Ectodermal cell (in vitro differentiated cells): Measurements from ENCODE around the gene PAK5.
A peak's percentile ranks its signal among the peaks of the same experiment; 100 is the strongest.

Experiments
- H3K27ac ChIP-seq: 2 replicates; pipeline ENCODE4 v1.7.0; 2013; ENCODE audit warnings: mild to moderate bottlenecking, low read depth, low read length; ENCODE audit not compliant: insufficient read depth, poor library complexity, severe bottlenecking
- H3K27me3 ChIP-seq: 2 replicates; pipeline ENCODE4 v1.7.0; 2013; ENCODE audit warnings: mild to moderate bottlenecking, low read length; ENCODE audit not compliant: insufficient read depth, control insufficient read depth, poor library complexity, severe bottlenecking
- H3K36me3 ChIP-seq: one replicate; pipeline ENCODE4 v1.7.0; 2013; ENCODE audit warnings: low read length; ENCODE audit not compliant: control insufficient read depth, insufficient read depth
- H3K4me1 ChIP-seq: one replicate; pipeline ENCODE4 v1.7.0; 2013; ENCODE audit warnings: low read length; ENCODE audit not compliant: control insufficient read depth, insufficient read depth
- H3K4me3 ChIP-seq: 2 replicates; pipeline ENCODE4 v1.7.0; 2013; ENCODE audit warnings: low read depth, low read length, control low read depth; ENCODE audit not compliant: insufficient read depth
- H3K9me3 ChIP-seq: 2 replicates; pipeline ENCODE4 v1.7.0; 2013; ENCODE audit warnings: mild to moderate bottlenecking, low read length, moderate library complexity; ENCODE audit not compliant: control insufficient read depth
- WGBS, 2 experiments: methylation state at CpG; one replicate each; pipeline ENCODE4 v1.1.7; 2013; ENCODE audit warnings: missing lambda C conversion rate in 2 of 2; 5-methylcytosine and 5-hydroxymethylcytosine counted together

PAK5 gene

DNA sequence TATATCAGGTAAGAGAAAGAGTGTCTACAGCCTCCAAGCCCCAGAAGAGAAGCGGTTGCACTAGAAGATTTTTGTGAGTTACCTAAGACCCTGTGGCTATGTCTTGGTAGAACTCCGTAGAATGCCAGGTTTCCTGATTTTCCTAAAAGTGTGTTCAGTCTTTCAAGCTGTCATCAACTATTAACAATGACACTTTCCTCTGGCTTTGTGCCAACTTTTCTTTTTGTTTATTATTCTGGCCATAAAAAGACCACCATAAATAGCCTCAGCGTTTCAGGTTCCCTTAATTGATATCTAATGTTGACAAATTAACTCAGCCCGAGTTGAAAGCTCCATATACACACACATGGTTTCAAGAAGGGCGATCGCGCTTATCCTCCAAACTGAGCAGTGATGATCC, 1.2 kb downstream of the PAK5 start:
- H3K27me3 ChIP-seq, result peaks cover 22% of the 10 kb centered on the region
- H3K9me3 ChIP-seq, result no peaks in the 10 kb centered on the region
- H3K4me1 ChIP-seq, result peaks cover 11% of the 10 kb centered on the region
- WGBS, 2 experiments, result 79 to 82% methylated on average over 7 of the region's 7 CpGs
- H3K36me3 ChIP-seq, result no peaks in the 10 kb centered on the region
- peak overlapping the region; percentile 48 for H3K4me3 ChIP-seq
- H3K27ac ChIP-seq, result no peak overlapping the region

DNA sequence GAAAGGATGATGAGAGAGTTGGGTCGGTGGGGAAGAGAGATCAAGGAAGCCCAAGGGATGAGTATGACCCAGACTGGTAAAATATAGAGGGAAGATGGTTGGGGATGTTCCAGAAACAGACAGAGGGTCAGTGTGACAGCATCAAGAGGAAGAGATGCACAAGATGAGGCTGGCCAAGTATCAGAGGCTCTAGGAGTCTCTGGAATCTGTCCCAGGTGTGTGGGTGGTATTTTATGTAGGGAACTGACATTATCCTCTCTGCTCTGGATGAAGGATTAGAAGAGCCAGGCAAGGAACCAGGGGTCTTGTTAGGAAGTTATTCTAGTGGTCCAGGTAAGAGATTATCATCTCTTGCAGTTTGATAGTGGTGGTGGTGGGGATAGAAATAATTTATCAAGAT, 3.6 kb downstream of the PAK5 start:
- Histone ChIP-seq H3K27ac (no peak overlapping the region), H3K36me3 (no peaks in the 10 kb centered on the region), H3K4me1 (peaks cover 11% of the 10 kb centered on the region), H3K4me3 (no peak overlapping the region), H3K27me3 (peaks cover 22% of the 10 kb centered on the region), H3K9me3 (no peaks in the 10 kb centered on the region)
- 81 to 84% methylated on average over 1 of the region's 1 CpG for WGBS, 2 experiments

- peaks cover under 1% of the 10 kb centered on the region for H3K27me3 ChIP-seq
- 94 to 98% methylated on average over 2 to 5 of the region's 5 CpGs for WGBS, 2 experiments
- H3K27ac ChIP-seq, result no peak overlapping the region
- no peak overlapping the region for H3K4me3 ChIP-seq
- no peaks in the 10 kb centered on the region for H3K36me3 ChIP-seq
- no peaks in the 10 kb centered on the region for H3K4me1 ChIP-seq
- no peaks in the 10 kb centered on the region for H3K9me3 ChIP-seq
These were observed 7.8 kb downstream of the PAK5 start for GRCh38 chr20:9831032-9831431.

DNA sequence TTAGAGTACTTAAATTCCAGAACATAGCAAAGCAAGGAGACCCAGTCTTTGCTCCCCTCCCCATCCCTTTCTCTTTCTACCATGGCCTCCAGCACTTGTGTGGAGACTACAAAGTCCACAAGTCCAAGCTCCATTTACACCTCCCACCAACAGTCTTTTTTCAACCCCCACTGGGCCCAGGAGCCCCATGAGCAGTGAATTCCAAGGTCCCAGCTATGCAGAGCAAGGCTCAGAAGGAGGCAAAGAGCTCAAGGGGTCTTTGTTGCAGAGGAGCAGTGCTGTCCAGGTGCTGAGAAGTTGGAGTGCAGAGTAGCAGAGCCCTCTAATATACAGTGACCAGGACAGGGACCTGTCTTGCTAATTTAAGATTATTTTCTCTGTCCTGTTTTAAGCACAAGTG, 9.0 kb downstream of the PAK5 start:
- H3K9me3 ChIP-seq, result no peaks in the 10 kb centered on the region
- no peaks in the 10 kb centered on the region for H3K4me1 ChIP-seq
- H3K27ac ChIP-seq, result no peak overlapping the region
- H3K4me3 ChIP-seq, result no peak overlapping the region
- no peaks in the 10 kb centered on the region for H3K27me3 ChIP-seq
- H3K36me3 ChIP-seq, result no peaks in the 10 kb centered on the region

DNA sequence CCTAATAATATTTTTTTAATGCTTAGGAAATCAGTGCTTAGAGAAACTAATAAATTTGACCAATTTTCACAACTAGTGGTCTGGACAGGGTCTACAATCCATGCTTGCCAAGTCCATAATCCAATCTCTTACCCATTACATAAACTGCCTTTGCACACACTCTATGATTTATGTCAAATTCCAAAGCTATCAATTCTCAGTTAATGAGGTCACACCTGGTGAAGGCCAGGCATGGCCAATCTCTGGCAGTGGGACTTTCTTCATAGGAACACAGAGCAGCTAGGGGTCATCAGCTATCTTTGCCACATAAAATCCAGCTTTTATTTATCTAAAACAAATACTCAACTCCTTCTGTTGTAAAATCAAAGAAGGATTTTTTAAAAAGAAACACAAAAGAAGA, 21.2 kb downstream of the PAK5 start:
- no peaks in the 10 kb centered on the region for H3K36me3 ChIP-seq
- H3K27ac ChIP-seq, result no peak overlapping the region
- no peaks in the 10 kb centered on the region for H3K4me1 ChIP-seq
- H3K9me3 ChIP-seq, result no peaks in the 10 kb centered on the region
- no peaks in the 10 kb centered on the region for H3K27me3 ChIP-seq
- H3K4me3 ChIP-seq, result no peak overlapping the region

DNA sequence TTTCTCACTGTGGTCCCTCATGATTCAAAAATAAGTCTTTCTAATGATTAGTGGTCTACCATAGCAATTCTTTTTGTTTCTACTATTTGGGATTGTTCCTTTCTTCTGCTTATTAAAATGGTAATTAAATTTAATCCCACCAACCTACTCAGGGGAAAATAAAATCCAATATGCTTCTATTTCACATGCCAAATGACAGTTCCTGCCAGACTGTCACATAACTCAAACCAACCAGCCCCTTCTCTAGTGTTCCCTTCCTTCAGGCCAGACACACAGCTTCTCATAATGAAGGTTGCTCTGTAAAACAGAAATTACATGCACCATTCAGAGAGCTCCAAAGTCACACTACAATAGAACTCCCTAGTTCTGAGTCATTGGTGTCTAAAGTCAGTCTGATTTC, 23.2 kb downstream of the PAK5 start:
- Histone ChIP-seq H3K36me3 (no peaks in the 10 kb centered on the region), H3K4me3 (no peak overlapping the region), H3K4me1 (no peaks in the 10 kb centered on the region), H3K27ac (no peak overlapping the region), H3K9me3 (no peaks in the 10 kb centered on the region), H3K27me3 (no peaks in the 10 kb centered on the region)

DNA sequence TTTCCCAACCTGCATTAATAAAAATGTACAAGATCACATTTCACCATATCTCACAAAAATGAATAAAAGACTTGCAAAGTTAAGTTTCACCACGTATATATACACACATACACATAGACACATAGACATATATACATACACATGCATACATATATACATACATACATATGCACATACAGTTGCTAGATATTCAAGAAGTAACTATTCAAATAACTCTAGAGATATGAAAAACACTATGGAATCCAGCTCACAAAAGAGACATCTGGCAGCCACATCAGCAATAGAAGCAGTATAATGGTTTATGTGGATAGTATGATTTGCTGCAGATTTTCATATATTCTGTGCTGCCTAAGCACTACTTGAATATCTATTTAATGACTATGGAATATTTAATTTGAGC, 28.1 kb downstream of the PAK5 start:
- H3K27me3 ChIP-seq, result no peaks in the 10 kb centered on the region
- H3K4me3 ChIP-seq, result no peak overlapping the region
- H3K9me3 ChIP-seq, result no peaks in the 10 kb centered on the region
- H3K27ac ChIP-seq, result no peak overlapping the region
- H3K36me3 ChIP-seq, result no peaks in the 10 kb centered on the region
- 72 to 81% methylated on average over 1 of the region's 1 CpG for WGBS, 2 experiments
- H3K4me1 ChIP-seq, result no peaks in the 10 kb centered on the region

DNA sequence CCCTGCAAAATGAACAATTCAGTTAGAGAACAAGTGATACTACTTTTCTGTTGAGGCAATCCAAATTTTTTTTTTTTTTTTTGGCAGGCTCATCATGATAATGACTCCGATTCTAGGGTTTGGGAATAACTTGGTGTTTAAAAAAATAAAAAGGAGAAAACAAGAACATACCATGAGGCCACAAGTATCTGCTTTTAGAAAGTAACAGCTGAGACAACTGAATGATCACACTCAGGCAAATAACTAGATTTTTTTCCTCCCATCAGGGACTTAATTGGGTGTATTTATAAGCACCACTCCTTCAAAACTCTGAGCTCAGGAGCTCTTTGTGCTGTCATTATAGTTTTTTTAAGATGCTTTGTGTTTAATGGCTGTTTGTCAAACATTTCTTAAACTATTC, 29.6 kb downstream of the PAK5 start:
- Histone ChIP-seq H3K27ac (no peak overlapping the region), H3K27me3 (no peaks in the 10 kb centered on the region), H3K4me1 (no peaks in the 10 kb centered on the region), H3K9me3 (no peaks in the 10 kb centered on the region), H3K4me3 (no peak overlapping the region), H3K36me3 (no peaks in the 10 kb centered on the region)
- WGBS, 2 experiments, result 83% methylated on average over 1 of the region's 1 CpG; no CpG with 5 or more reads in 1 of the 2 experiments

DNA sequence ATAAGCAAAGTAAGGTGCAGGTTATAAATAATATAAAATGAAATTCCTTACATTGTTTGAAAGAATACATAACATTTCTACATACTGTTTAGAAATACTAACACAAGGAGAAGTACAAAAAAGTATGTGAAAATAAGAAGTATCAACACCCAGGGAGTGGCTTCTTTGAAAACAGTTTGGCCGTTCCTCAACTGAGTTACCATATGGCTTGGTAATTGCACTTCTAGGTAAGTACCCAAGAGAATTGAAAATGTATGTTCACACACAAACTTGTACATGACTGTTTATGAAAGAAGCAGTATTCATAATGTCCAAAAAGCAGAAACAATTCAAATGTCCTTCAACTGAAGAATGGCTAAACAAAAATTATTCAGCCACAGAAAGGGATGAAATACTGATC, 30.7 kb downstream of the PAK5 start:
- Histone ChIP-seq H3K36me3 (no peaks in the 10 kb centered on the region), H3K27me3 (no peaks in the 10 kb centered on the region), H3K4me1 (no peaks in the 10 kb centered on the region), H3K9me3 (no peaks in the 10 kb centered on the region), H3K4me3 (no peak overlapping the region), H3K27ac (no peak overlapping the region)
- 94 to 100% methylated on average over 1 of the region's 1 CpG for WGBS, 2 experiments

DNA sequence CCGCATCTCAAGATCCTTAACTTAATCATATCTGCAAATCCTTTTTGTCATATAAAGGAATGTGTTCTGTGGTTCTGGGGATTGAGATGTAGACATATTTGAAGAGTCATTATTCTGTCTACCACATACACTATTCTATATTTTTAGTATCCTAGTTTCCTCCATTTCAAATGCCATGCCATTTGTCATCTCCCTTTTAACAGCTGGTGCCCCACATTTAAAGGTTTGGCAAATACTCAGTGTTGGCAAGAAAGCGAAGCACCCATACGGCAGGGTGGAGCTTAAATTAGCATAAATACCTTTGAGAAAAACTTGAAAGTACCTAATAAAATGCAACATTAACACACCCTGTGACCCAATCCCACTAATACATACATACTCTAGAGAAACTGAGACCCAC, 31.7 kb downstream of the PAK5 start:
- 96 to 98% methylated on average over 2 to 3 of the region's 3 CpGs for WGBS, 2 experiments
- no peak overlapping the region for H3K27ac ChIP-seq
- H3K4me1 ChIP-seq, result no peaks in the 10 kb centered on the region
- no peaks in the 10 kb centered on the region for H3K27me3 ChIP-seq
- H3K36me3 ChIP-seq, result no peaks in the 10 kb centered on the region
- no peaks in the 10 kb centered on the region for H3K9me3 ChIP-seq
- H3K4me3 ChIP-seq, result no peak overlapping the region

DNA sequence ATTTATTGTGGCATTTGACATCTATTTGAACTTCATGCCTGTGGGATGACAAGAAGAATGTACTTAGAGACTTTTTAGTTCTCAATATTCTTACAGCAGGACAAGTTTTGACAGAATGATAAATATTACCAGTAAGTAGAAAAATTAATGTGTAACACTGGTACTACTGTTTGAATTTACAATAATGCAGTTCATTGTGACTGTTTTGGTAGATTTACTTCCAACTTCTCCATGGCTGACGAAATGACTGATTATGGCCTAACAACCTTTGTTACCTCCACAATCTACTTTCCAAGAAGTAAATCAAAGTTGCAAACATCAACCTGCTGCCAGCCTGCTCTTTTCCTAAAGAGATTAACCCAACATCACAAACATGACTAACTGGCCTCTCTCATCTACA, 38.5 kb downstream of the PAK5 start:
- WGBS, 2 experiments, result 85 to 100% methylated on average over 1 of the region's 1 CpG

More for the DNA sequence above, 38.5 kb downstream of the PAK5 start:
- no peaks in the 10 kb centered on the region for H3K9me3 ChIP-seq
- H3K4me1 ChIP-seq, result no peaks in the 10 kb centered on the region
- no peaks in the 10 kb centered on the region for H3K36me3 ChIP-seq
- H3K4me3 ChIP-seq, result no peak overlapping the region
- no peak overlapping the region for H3K27ac ChIP-seq
- H3K27me3 ChIP-seq, result no peaks in the 10 kb centered on the region
